OCI-LY7 (cell line): Measurements from ENCODE around the gene TMEM221. TPM values are rescaled to one million over a fixed set of nuclear protein-coding genes. Genes with fewer than 3 reads are reported as not detected.

Experiments used
- BruUV-seq: library from RNA; stranded (reverse); fragments of 400-500 nt; replicated peaks from 2 replicates; lab custom pipeline; 2021; lab: Mats Ljungman, UMichigan
- CTCF ChIA-PET: fragments of 300-600 bp; sonication (Branson Sonifier 250); formaldehyde crosslinking; loops from one replicate; lab custom pipeline; 2022; ENCODE audit warnings: antibody characterized with exemption; ENCODE audit not compliant: unreplicated experiment; lab: Charles Lee
- POLR2A ChIA-PET: fragments of 300-600 bp; sonication (Branson Sonifier 250); formaldehyde crosslinking; loops from one replicate; lab custom pipeline; 2022; ENCODE audit warnings: antibody characterized with exemption; lab: Charles Lee
- DNase-seq: peaks from one replicate; pipeline ENCODE4 v3.0.0-alpha.2; 2015; ENCODE audit warnings: low spot score
- H2AFZ ChIP-seq: fragments of 200-600 bp; sonication (generic), shearing (Covaris generic); 2 replicates; pipeline ENCODE4 v1.6.1; 2014; ENCODE audit warnings: mild to moderate bottlenecking, antibody characterized with exemption, low read length, moderate library complexity
- H3K27ac ChIP-seq: fragments of 200-600 bp; sonication (generic); 2 replicates; pipeline ENCODE4 v1.5.1; 2014; ENCODE audit warnings: mixed run types, low read depth, mild to moderate bottlenecking, moderate library complexity, low read length, inconsistent platforms; ENCODE audit not compliant: poor library complexity, severe bottlenecking
- H3K36me3 ChIP-seq: fragments of 200-600 bp; sonication (generic); 2 replicates; pipeline ENCODE4 v1.6.1; 2014; ENCODE audit warnings: mild to moderate bottlenecking, antibody characterized with exemption, low read length, moderate library complexity, mixed read lengths; ENCODE audit not compliant: insufficient read depth
- H3K4me1 ChIP-seq: fragments of 200-600 bp; sonication (generic); 2 replicates; pipeline ENCODE4 v1.5.1; 2014; ENCODE audit warnings: mild to moderate bottlenecking, low read length; ENCODE audit not compliant: insufficient read depth, poor library complexity, severe bottlenecking
- H3K4me2 ChIP-seq: fragments of 200-600 bp; sonication (generic); 2 replicates; pipeline ENCODE4 v1.6.1; 2014; ENCODE audit warnings: mild to moderate bottlenecking, low read length
- H3K4me3 ChIP-seq: fragments of 200-600 bp; sonication (generic); 2 replicates; pipeline ENCODE4 v1.5.1; 2014; ENCODE audit warnings: mild to moderate bottlenecking, low read depth, low read length; ENCODE audit not compliant: poor library complexity, severe bottlenecking
- H3K79me2 ChIP-seq: fragments of 200-600 bp; sonication (generic); 2 replicates; pipeline ENCODE4 v1.6.1; 2016; ENCODE audit warnings: low read depth, mild to moderate bottlenecking, low read length, moderate library complexity, mixed read lengths; ENCODE audit not compliant: insufficient read depth
- H3K9me2 ChIP-seq: fragments of 200-600 bp; sonication (generic); 2 replicates; pipeline ENCODE4 v1.6.1; 2016; ENCODE audit warnings: mild to moderate bottlenecking, low read length, mixed read lengths; ENCODE audit not compliant: insufficient read depth
- H3K9me3 ChIP-seq: fragments of 200-600 bp; sonication (generic); 2 replicates; pipeline ENCODE4 v1.6.1; 2014; ENCODE audit warnings: mild to moderate bottlenecking, mixed run types, low read length, mixed read lengths
- H4K20me1 ChIP-seq: fragments of 200-600 bp; sonication (generic); 2 replicates; pipeline ENCODE4 v1.6.1; 2014; ENCODE audit warnings: mild to moderate bottlenecking, antibody characterized with exemption, low read length, moderate library complexity, mixed read lengths; ENCODE audit not compliant: insufficient read depth
- CTCF ChIP-seq: fragments of 200-600 bp; sonication (generic); conservative IDR thresholded peaks from 2 replicates; pipeline ENCODE4 v1.5.1; 2014; ENCODE audit warnings: mild to moderate bottlenecking, antibody characterized with exemption, low read length, moderate library complexity, mixed read lengths
- EZH2phosphoT487 ChIP-seq: fragments of 200-600 bp; sonication (generic); IDR thresholded peaks from 2 replicates; pipeline ENCODE4 v1.6.1; 2018; ENCODE audit warnings: low read depth, borderline replicate concordance, mild to moderate bottlenecking, mixed run types, antibody characterized with exemption, low read length, moderate library complexity, mixed read lengths
- intact Hi-C: fragments of 100-400 bp; cut with micrococcal nuclease; formaldehyde crosslinking; loops from one replicate; pipeline ENCODE4 v1.10.0; 2022; ENCODE audit not compliant: unreplicated experiment
- total RNA-seq, 2 experiments: library from RNA; depleted of rRNA in 1 of 2; stranded (reverse); fragments of >200 nt in 1 of 2; shearing (Covaris generic) in 1 of 2; gene quantifications; 2 replicates each; pipeline ENCODE4 v1.2.3, GENCODE V29; 2014 to 2022

The TMEM221 gene
- total RNA-seq, 2 experiments from 2014 or later, result not detected

DNA sequence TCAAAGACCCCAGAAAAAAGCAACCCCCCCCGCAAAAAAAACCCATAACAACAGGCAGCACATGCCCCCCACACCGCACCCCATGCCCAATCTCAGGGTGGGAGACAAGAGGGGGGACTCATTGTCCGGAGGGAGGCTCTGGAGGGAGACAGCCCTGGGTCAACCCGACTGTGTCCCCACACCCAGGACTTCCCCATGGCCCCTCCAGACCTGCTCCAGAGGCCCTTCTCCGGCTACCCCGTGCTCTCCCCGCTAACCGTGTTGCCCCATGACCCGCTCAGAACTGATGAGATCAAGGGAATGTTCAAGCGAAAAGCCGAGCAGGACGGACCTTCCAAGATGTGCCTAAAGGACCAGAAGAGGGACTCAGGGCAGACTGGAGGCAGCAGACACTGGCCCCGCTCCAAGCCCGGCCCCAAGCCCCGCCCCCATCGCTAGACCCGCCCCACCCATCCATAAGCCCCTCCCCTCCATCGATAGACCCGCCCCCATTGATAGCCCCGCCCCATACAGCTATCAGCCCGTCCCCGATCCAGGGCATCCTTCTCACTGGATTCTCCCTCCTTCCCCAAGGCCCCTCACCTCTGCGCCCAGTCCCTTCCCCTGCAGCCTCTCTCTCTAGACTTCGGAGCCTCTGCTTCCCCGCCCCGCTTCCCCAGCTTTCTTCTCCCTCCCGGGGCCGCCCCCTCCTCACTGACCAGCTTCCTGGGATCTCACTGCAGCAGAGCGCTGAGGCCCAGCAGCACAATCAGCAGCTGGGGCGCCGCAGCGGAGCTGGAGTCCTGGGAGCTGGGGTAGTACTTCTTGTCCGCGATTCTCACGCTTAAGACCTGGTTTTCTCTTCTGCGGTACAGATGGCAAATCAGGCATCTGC, 45.2 kb downstream of the TMEM221 start:
- H2AFZ ChIP-seq, result no peak overlapping the region
- no peaks in the 10 kb centered on the region for H3K9me2 ChIP-seq
- TSS peak; percentile 90 for BruUV-seq
- intact Hi-C loops, result no loop called here
- H3K79me2 ChIP-seq, result peaks cover 48% of the 10 kb centered on the region
- H3K4me3 ChIP-seq, result peak overlapping the region; percentile 90
- peaks cover 45% of the 10 kb centered on the region for H3K36me3 ChIP-seq
- DNase-seq, result peak; percentile 56
- TF ChIP-seq CTCF, result no peak
- no peak for TF ChIP-seq EZH2phosphoT487
- ChIA-PET CTCF (interaction anchor here (0.6 kb wide), 1 partner anchor 799 kb away, joined by 3 read pairs; no protein-coding TSS in a partner anchor), POLR2A (interaction anchor here (0.5 to 1.0 kb wide), 4 partner anchors 9 to 305 kb away, joined by 3 to 7 read pairs (median 3); no protein-coding TSS in a partner anchor)
- H3K27ac ChIP-seq, result peak overlapping the region; percentile 93
- H3K9me3 ChIP-seq, result no peaks in the 10 kb centered on the region
- H4K20me1 ChIP-seq, result 0 out of 2 replicates have a peak, but pooled peaks cover 3% of the 10 kb centered on the region
- H3K4me2 ChIP-seq, result peak overlapping the region; percentile 86
- H3K4me1 ChIP-seq, result peaks cover 15% of the 10 kb centered on the region

- no TSS peak for BruUV-seq
- no peak overlapping the region for H3K4me3 ChIP-seq
- no peaks in the 10 kb centered on the region for H3K9me3 ChIP-seq
- TF ChIP-seq CTCF (no peak), EZH2phosphoT487 (no peak)
- POLR2A ChIA-PET, result no interaction called here
- no peaks in the 10 kb centered on the region for H3K9me2 ChIP-seq
- no peak overlapping the region for H2AFZ ChIP-seq
- peaks cover 58% of the 10 kb centered on the region for H3K36me3 ChIP-seq
- H4K20me1 ChIP-seq, result 0 out of 2 replicates have a peak, but pooled peaks cover 3% of the 10 kb centered on the region
- H3K27ac ChIP-seq, result no peak overlapping the region
- peaks cover 38% of the 10 kb centered on the region for H3K79me2 ChIP-seq
- H3K4me2 ChIP-seq, result no peak overlapping the region
- H3K4me1 ChIP-seq, result peaks cover 14% of the 10 kb centered on the region
- CTCF ChIA-PET, result no interaction called here
- intact Hi-C loops, result no loop called here
- no peak for DNase-seq
Measured at GRCh38 chr19:17401628-17402027, 46.8 kb downstream of the TMEM221 start.
